HG03432 (cell line): ENCODE results near the gene EPC1.
A peak's percentile ranks its signal among the peaks of the same experiment; 100 is the strongest.
"Not testable (repeated sequence)": the region's sequence is repeated elsewhere in the genome, so short reads cannot be mapped to it uniquely, and the experiment has no call there.

ENCODE experiments used
- ATAC-seq: cut with Tn5 transposase; IDR thresholded peaks from one replicate; pipeline ENCODE4 v1.9.1; 2021; ENCODE audit warnings: mild to moderate bottlenecking, moderate library complexity; ENCODE audit not compliant: unreplicated experiment

Gene EPC1, protein sequence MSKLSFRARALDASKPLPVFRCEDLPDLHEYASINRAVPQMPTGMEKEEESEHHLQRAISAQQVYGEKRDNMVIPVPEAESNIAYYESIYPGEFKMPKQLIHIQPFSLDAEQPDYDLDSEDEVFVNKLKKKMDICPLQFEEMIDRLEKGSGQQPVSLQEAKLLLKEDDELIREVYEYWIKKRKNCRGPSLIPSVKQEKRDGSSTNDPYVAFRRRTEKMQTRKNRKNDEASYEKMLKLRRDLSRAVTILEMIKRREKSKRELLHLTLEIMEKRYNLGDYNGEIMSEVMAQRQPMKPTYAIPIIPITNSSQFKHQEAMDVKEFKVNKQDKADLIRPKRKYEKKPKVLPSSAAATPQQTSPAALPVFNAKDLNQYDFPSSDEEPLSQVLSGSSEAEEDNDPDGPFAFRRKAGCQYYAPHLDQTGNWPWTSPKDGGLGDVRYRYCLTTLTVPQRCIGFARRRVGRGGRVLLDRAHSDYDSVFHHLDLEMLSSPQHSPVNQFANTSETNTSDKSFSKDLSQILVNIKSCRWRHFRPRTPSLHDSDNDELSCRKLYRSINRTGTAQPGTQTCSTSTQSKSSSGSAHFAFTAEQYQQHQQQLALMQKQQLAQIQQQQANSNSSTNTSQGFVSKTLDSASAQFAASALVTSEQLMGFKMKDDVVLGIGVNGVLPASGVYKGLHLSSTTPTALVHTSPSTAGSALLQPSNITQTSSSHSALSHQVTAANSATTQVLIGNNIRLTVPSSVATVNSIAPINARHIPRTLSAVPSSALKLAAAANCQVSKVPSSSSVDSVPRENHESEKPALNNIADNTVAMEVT

DNA sequence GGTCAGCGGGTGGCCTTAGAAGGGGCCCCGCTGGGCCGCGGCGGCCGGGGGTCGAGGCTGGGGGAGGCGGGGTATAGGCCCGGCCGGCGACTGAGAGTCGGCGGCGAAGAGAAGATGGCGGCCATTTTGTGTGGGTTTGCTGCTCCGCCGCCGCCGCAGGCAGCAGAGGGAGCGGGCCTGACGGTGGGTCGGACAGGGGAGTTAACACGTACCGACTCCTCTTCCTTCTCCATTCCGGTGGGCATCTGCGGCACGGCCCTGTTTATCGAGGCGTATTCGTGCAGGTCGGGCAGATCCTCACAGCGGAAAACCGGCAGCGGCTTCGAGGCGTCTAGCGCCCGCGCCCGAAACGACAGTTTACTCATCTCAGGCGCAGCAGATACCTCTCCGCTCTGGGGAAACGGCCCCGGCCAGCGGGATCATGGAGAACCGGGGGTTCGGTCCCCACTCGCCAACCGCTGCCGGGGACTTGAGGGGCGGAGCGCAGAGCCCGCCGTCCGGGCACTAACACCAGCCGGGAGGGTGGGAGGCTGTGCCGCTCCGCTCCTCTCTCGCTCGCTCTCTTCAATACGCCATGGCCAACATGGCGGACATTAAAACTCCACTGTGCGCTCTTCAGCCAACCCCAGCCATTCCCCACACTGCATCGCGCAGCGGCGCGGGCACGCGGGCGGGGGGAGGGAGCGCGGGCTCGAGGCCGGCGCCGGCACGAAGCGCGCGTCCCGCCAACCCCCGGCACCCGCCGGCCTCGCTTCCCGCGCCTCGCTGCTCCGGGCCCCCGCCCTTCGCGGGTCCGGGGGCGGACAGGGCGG lies at the start of gene EPC1:
Gene EPC1, minus strand, starts transcription at position 608 of the 812 bp plus-strand sequence. Its CDS starts 243 bp downstream, at position 365.
- peak; percentile 71 for ATAC-seq

DNA sequence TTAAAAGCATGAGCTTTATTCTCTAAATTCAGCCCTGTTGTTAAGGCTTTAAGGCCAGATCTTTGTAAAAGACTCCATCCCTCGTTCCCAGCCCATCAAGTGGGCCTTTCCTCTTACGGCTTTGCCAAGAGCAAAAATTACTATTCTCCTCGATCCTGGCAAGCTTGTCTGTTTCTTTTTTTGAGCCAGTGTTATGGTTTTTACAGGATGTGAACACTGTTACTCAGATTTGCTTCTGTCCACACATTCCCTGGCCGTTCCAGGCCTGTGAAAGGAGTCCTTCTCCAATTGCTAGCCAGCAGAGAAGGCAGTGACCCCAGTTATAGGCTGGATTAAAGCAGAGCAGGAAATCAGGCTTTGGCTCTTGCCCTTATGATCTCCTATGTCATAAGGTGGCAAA lies 47.0 kb upstream of the EPC1 start:
- ATAC-seq: no peak

DNA sequence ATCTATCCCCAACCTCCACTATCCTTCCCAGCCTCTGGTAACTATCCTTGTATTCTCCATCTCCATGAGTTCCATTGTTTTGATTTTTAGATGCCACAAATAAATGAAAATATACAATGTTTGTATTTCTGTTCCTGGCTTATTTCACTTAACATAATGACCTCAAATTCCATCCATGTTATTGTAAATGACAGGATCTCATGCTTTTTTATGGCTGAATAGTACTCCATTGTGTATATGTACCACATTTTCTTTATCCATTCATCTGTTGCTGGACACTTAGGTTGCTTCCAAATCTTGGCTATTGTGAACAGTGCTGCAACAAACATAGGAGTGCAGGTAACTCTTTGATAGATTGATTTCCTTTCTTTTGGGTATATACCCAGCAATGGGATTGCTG lies 45.3 kb upstream of the EPC1 start:
- ATAC-seq: not testable (repeated sequence)

DNA sequence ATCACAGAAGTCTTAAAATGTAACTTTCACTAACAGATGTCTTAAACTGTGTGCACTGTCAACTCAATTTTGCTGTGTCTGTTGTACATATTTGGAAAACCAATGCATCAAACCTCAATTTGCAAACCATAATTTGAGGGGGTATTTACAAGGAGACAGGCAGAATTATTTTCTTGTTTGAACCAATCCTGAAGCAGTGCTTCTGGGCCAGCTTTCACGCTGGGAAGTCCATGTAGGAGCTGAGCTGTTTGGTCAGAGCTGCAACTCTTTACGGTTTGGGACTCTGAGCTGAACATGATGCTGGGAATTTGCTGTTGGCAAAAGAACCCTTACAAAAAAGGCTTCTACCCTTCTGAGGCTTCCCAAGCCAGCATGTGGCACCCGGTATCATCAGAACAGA lies 43.2 kb upstream of the EPC1 start:
- no peak for ATAC-seq

DNA sequence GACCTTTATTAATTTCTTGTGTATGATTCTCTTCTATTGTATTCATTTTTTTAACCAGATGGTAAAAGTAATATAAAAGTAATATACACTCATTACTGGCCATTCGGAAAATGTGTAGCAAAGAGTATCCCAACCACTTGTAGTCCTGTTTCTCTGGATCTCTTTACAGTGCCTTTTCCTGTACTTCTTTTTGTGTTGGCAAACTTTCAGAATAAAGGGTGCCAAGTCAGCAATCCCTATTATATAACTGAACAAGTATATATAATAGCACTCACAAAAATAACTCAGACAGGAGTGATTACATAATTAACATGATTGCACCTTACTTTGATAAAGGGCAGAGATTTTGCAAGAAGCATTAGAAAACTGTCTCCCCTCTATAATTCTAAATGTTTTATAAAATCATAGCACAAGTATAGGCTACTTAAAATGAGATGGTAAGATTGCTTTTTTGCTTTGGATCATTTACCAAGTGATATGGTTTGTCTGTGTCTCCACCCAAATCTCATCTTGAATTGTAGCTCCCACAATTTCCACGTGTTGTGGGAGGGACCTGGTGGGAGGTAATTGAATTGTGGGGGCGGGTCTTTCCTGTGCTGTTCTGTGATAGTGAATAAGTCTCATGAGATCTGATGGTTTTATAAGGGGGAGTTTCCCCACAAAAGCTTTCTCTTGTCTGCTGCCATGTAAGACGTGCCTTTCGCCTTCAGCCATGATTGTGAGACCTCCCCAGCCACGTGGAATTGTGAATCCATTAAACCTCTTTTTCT lies 41.5 kb upstream of the EPC1 start:
- ATAC-seq: no peak

DNA sequence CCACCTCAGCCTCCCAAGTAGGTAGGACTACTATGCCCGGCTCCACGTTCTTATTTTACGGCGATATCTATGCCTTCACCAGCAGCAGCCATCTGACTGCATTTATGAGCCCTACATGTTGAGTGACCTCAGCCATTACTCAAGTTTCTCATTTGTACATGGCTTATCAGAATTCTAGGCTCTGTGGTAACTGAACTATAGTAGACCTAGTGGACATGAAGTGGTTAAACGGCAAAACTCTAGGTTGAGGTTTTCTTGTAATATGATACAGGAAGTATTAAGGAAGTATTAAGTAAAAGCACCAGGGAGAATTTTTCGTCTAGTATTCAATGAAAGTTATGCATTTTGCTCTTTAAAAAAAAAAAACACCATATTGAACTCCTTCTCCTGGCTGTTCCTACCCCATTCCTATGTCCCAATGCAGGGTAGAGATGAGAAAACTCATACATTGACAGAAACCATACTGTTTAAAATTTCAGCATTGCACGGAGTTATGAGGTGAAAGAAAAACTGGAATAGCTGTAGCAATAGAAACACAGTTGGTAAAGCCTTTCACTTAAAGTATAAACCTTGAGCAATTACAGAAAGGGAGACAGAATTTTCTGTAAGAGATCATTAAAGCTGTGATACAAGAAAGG lies 39.8 kb upstream of the EPC1 start:
- no peak for ATAC-seq

DNA sequence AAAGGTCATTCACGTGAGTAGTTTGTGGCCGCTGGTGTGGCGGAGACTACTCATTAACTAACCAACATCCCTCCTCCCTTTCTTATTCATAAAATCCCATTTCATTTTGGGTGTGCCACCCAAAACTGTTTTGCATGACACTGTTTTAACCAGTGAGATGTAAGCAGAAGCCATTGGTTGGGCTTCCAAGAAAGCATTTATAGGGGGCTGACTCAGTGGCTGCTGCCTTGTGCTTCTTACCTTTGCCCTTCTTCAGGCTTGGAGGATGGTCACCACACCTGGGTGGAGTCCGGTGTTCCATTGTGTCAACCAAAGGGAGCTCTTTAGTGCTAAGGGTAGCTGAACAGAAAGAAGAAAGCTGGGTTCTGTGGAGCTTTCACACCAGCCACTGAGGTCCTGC lies 37.2 kb upstream of the EPC1 start:
- no peak for ATAC-seq

DNA sequence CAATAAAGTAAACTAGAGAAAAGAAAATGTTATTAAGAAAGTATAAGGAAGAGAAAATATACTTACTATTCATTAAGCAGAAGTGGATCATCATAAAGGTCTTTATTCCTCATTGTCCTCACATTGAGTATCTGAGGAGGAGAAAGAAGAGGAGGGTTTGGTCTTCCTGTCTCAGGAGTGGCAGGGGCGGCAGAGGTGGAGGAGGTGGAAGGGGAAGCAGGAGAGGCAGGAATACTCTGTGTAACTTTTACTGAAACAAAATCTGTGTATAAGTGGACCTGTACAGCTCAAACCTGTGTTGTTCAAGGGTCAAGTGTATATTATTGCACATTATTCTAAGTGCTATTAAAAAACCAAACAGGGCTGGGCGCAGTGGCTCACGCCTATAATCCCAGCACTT lies 34.2 kb upstream of the EPC1 start:
- no peak for ATAC-seq

DNA sequence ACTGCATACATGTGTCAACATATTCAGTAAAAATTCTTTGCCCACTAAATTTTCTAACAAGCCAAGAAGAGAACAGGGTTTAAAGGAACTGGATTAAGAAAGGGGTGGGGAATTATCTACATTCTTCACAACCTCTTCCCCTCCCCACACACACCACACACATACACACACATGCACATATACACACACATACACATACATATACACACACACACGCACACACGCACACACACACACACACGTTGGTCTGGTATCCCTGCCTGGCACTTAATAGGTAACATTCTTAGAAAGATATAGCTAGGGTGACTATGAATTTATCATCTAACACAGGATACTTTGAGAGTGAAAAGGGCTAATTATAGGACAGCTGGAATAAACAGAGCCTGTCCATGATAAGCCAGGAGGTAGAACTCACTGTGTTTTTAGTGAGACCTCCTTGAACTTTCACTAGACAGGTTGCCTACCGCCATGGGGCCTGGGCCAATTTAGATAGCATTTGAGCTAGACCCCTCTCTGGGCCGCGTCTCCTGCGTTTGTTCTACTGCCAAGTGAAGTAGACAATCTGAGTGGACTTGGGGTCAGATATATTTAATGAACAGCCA lies 33.1 kb upstream of the EPC1 start:
- no peak for ATAC-seq

DNA sequence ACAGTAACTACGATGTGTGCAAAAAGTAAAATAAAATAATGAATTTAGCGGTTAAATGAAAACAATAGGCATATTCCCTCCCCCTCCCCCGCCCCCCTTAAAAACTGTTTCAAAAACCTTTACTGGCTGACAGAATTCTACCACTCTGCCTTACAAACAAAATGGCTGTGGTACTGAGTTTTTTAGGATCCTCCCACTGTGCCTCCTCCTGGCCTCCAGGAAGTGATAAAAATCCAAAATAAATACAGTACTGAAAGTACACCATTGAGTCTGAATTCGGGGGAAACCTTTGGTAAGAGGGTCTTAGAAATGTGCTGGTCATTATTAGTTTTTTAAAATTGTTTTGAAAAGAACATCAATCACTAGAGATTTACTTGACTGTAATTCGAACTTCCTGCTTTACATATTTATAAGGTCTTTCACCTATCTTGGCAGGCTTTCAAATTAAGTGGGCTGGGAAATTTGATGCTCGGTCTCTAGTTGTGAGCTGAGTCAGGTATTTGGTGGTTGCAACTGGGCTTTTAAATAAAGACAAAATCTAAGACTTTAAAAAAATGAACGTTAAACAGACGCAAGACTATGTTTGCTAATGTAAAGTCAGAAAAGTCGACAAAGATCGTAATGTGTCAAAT lies 32.5 kb upstream of the EPC1 start:
- ATAC-seq: peak; percentile 36

DNA sequence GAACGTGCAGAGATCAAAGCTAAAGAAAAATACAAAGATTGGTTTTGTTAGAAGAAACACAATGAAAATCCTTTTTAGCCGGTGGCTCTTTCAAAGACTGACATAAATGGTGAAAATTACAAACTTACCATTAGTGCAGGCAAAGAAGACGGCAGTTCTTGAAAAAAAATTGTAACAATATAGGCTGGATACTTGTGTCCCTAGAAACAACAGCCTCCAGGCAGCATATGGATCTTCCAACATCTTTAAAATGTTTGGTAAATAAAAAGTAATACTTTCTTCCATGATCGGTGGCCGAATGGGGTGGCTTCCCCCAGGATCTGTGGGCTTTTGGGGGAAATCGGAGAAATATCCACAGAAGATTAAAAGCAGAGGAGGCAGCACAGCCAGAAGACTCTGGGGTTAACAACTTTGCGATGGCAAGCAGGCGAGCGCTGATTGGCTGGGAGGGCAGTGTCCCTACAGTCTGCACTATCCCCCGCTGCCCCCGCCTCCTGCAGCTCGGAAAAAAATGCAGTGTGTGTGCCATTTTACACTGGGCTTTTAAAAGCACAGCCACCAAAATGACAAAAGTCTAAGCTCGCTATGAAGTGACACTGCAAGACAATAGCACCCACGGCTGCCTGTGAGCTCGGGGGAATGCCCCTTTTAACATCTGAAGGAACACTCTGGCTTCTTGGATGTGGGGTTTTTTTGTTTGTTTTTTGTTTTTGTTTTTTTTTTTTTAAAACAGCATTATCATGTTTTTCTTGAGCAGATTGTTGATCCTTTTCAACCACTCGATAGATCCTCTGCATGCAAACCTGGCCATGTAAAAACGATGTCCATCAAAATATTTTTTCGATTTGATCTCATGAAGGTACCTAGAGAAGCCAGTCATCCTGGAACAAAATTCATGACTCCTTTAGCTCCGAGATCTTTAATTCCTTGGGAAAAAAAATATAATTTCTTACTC lies 31.7 kb upstream of the EPC1 start:
- peak; percentile 93 for ATAC-seq

DNA sequence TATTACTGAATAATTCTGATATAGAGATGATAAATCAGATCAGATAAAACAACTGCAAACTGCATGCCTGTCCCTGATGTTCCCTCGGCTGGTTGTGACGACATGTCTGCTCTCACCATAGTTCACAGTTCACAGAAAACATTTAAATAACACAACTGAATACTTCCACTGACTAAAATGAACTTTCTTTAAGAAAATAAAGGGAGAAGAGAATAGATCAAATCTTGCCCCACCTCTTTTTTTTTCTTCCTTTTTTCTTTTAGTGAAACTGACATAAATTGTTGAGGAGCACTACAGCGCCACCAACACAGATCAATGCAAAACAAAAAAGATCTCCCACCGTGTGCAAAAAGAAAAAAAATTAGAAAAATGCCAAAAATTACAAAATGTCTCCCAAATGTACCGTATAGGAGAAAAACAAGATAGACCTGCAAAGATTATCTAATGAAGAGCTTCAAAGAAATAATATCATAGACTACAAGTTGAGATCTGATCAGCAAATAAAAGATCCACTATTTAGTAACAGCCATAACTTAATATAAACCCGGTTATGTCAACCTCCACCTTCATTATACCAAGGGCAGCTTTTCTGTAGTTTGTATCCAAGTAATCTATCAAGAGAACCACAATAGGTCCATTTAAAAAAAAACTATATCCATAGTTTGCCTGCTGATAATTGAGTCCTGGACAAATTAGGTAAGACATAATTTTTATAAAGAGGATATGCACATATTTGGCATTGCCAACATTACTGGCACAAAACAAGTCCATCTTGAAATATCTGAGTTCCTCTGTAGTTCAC lies 30.7 kb upstream of the EPC1 start:
- peak; percentile 42 for ATAC-seq

DNA sequence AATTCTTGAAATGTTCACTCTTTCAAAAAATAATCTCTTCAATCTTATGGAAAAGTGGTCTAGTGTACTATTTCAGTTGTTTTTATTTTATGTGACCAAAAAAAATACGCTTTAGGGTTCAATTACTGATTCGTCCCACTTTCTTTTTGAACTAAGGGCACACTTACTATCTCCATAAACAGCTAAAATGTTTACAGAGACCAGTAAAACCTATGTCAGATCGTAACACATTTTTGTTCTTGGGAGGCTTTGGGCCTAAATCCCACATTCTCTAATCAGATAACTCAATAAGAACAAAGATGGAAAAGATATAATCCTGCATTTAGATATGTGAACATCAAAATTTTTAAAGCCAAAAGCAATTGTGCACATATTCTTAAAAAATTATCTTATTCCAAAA lies 29.8 kb upstream of the EPC1 start:
- ATAC-seq: no peak

DNA sequence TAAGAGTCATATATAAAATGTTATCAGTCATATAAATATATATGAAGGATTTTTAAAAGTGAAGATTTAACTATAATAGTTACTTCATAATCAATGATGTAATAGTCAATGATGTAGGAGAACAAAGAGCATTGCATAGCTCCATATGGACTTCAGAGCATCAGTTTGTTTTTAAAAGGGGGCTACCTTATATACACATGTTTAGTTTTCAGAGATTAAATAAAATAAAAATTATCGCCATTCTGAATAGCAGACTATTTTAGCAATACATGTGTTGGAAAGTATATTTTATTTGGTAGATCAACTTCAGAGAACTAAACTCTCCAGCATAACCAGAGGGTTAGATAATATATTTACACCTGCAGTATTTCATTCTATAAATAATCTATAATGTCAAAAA lies 29.1 kb upstream of the EPC1 start:
- no peak for ATAC-seq

DNA sequence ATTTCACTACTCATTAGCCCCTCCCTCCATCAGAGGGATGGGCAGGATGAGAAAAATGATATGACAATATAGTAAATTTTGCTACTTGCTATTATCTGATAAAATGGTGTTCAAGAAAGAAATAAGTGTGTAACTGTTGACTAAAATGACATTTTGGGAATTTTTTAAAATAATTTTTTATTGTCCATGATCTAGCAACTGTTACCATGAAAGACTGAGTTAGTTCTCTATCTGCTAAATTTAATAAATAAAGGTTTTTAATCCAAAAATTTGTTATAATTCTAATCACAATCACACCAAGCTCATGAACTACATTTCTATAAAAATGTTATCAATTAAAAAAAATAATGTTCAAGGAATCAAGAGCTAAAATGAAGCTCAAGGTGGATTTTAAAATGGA lies 28.7 kb upstream of the EPC1 start:
- ATAC-seq: no peak

DNA sequence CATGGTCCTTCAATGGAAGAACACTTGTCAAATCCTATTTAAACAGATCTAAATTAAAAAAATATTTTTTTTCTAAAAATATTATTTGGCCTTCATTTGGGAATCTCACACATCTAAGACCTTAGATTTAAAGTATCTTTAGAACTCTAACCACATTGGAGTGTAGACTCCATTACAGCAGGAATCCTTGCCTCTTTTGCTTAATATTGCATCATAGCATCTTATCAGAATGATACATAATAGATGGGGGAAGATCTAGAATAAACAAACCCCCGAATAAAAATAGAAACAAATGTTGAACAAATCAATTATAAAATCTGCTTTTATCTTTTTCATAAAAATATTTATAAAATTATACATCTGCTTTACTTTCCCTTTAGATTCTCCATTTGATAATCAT lies 27.6 kb upstream of the EPC1 start:
- no peak for ATAC-seq

DNA sequence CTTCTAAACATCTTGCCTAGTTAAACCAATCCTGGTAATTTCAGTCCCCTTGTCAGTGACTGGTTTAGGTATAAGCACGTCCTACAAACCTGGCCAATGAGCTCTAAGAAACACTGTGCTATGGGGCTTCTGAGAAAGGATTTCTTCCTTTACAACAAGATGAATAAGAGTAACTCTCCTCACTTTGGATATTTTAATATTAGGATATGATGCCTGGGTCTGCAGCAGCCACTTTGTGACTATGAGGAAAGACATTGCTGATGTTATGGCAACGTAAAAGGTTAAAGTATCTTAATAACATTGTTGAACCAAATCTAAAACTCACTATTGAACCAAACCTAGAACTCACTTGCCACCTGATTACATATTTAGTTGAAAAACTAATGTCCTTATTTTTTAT lies 26.5 kb upstream of the EPC1 start:
- ATAC-seq: no peak
